ENCODE results near the gene TTC36.

TTC36 gene

GRCh38 chr11:118530683-118531596, 3.7 kb downstream of the TTC36 start, which contains the start of gene TMEM25 (continued):
- TF ChIP-seq PRDM1 (tag by site-specific recombination; IDR thresholded peaks at IDR 0.05) (peak; percentile 67; the same call in 1 of the 2 replicates), ZEB2 (tag by site-specific recombination; IDR thresholded peaks at IDR 0.05) (peak; percentile 88; the same call in 1 of the 2 replicates), ZNF132 (tag by site-specific recombination; IDR thresholded peaks at IDR 0.05; ENCODE audit: borderline replicate concordance) (no peak), ZNF350 (tag by site-specific recombination; IDR thresholded peaks at IDR 0.05) (no peak), GLIS2 (tag by site-specific recombination; IDR thresholded peaks at IDR 0.05) (peak; percentile 91), KLF16 (tag by site-specific recombination; IDR thresholded peaks at IDR 0.05) (peak; percentile 80), ZNF184 (tag by site-specific recombination; IDR thresholded peaks at IDR 0.05) (0 out of 2 replicates have a peak, but pooled peaks have one; percentile 19), ZNF221 (tag by site-specific recombination; IDR thresholded peaks at IDR 0.05; ENCODE audit: borderline replicate concordance) (no peak), SP3 (tag by site-specific recombination; IDR thresholded peaks at IDR 0.05) (peak; percentile 82), ZNF148 (tag by site-specific recombination; IDR thresholded peaks at IDR 0.05; ENCODE audit: borderline replicate concordance) (no peak), ZNF510 (tag by site-specific recombination; IDR thresholded peaks at IDR 0.05; ENCODE audit: insufficient replicate concordance) (no peak), ZNF830 (tag by site-specific recombination; IDR thresholded peaks at IDR 0.05; ENCODE audit: low read depth) (no peak), ZNF16 (tag by site-specific recombination; IDR thresholded peaks at IDR 0.05; ENCODE audit: low read depth) (no peak), KLF10 (tag by site-specific recombination; IDR thresholded peaks at IDR 0.05) (peak; percentile 55; the same call in 1 of the 2 replicates), ZNF776 (tag by site-specific recombination; IDR thresholded peaks at IDR 0.05; ENCODE audit: borderline replicate concordance) (no peak), ZXDB (tag by site-specific recombination; IDR thresholded peaks at IDR 0.05) (peak; percentile 90), ZNF791 (tag by site-specific recombination; IDR thresholded peaks at IDR 0.05) (no peak), FEZF1 (tag by site-specific recombination; IDR thresholded peaks at IDR 0.05) (no peak), ZNF354C (tag by site-specific recombination; IDR thresholded peaks at IDR 0.05; ENCODE audit: borderline replicate concordance, low read depth) (no peak), ZSCAN30 (tag by site-specific recombination; IDR thresholded peaks at IDR 0.05) (peak; percentile 85; the same call in 1 of the 2 replicates), ZNF157 (tag by site-specific recombination; IDR thresholded peaks at IDR 0.05) (no peak), ZNF311 (tag by site-specific recombination; IDR thresholded peaks at IDR 0.05; ENCODE audit: borderline replicate concordance) (no peak), ZNF433 (tag by site-specific recombination; IDR thresholded peaks at IDR 0.05; ENCODE audit: low read depth) (no peak)
- TF ChIP-seq, protein P1, sequence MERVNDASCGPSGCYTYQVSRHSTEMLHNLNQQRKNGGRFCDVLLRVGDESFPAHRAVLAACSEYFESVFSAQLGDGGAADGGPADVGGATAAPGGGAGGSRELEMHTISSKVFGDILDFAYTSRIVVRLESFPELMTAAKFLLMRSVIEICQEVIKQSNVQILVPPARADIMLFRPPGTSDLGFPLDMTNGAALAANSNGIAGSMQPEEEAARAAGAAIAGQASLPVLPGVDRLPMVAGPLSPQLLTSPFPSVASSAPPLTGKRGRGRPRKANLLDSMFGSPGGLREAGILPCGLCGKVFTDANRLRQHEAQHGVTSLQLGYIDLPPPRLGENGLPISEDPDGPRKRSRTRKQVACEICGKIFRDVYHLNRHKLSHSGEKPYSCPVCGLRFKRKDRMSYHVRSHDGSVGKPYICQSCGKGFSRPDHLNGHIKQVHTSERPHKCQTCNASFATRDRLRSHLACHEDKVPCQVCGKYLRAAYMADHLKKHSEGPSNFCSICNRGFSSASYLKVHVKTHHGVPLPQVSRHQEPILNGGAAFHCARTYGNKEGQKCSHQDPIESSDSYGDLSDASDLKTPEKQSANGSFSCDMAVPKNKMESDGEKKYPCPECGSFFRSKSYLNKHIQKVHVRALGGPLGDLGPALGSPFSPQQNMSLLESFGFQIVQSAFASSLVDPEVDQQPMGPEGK (tag by site-specific recombination; IDR thresholded peaks at IDR 0.05): peak; percentile 80
- TF ChIP-seq, protein P2, sequence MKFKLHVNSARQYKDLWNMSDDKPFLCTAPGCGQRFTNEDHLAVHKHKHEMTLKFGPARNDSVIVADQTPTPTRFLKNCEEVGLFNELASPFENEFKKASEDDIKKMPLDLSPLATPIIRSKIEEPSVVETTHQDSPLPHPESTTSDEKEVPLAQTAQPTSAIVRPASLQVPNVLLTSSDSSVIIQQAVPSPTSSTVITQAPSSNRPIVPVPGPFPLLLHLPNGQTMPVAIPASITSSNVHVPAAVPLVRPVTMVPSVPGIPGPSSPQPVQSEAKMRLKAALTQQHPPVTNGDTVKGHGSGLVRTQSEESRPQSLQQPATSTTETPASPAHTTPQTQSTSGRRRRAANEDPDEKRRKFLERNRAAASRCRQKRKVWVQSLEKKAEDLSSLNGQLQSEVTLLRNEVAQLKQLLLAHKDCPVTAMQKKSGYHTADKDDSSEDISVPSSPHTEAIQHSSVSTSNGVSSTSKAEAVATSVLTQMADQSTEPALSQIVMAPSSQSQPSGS (tag by site-specific recombination; IDR thresholded peaks at IDR 0.05; ENCODE audit: low read depth): no peak
- TF ChIP-seq, protein P3, sequence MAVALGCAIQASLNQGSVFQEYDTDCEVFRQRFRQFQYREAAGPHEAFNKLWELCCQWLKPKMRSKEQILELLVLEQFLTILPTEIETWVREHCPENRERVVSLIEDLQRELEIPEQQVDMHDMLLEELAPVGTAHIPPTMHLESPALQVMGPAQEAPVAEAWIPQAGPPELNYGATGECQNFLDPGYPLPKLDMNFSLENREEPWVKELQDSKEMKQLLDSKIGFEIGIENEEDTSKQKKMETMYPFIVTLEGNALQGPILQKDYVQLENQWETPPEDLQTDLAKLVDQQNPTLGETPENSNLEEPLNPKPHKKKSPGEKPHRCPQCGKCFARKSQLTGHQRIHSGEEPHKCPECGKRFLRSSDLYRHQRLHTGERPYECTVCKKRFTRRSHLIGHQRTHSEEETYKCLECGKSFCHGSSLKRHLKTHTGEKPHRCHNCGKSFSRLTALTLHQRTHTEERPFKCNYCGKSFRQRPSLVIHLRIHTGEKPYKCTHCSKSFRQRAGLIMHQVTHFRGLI (tag by site-specific recombination; IDR thresholded peaks at IDR 0.05): no peak
- TF ChIP-seq, protein P4, sequence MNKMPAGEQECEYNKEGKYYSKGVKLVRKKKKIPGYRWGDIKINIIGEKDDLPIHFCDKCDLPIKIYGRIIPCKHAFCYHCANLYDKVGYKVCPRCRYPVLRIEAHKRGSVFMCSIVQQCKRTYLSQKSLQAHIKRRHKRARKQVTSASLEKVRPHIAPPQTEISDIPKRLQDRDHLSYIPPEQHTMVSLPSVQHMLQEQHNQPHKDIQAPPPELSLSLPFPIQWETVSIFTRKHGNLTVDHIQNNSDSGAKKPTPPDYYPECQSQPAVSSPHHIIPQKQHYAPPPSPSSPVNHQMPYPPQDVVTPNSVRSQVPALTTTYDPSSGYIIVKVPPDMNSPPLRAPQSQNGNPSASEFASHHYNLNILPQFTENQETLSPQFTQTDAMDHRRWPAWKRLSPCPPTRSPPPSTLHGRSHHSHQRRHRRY (tag by site-specific recombination; IDR thresholded peaks at IDR 0.05): no peak
